HuH-7.5 (cell line): ENCODE data around the gene TP53RK.

Experiments used
- DNase-seq: peaks from one replicate; pipeline ENCODE4 v3.0.0; 2011; ENCODE audit warnings: low spot score

The TP53RK gene

DNA sequence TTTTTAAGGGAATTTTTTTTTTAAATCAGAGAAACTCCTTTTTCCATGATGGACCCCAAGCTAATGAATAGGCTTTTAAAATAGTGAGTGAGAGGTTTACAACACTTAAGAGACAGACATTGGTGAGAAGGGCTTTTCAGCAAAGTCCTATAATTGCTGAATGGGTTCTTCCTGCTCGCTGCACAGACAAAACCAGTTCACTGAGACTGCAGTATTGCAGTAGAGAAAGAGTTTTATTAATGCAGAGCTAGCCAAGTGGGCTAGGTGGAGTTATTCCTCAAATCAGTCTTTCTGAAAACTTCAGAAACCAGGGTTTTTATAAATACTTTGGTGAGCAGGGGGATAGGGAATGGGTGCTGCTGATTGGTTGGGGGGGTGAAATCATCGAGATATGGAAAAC, 17.0 kb upstream of the TP53RK start:
- no peak for DNase-seq

DNA sequence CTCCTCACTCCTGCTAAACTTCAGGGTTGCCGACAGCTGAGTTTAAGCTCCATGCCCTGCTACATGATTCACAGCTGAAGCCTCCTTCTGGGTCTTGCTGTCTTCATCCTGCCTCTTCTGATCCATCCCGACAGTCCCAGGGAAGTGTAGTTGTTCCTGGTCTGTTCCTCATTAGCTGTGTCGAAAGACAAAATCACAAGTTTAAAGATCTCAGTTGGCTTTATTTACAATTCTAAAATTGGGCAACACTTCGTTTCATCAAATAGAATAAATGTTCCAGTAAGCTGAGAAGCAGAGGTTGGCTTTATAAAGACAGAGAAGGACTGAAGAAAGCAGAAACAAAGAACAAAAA, 16.1 kb upstream of the TP53RK start:
- no peak for DNase-seq

DNA sequence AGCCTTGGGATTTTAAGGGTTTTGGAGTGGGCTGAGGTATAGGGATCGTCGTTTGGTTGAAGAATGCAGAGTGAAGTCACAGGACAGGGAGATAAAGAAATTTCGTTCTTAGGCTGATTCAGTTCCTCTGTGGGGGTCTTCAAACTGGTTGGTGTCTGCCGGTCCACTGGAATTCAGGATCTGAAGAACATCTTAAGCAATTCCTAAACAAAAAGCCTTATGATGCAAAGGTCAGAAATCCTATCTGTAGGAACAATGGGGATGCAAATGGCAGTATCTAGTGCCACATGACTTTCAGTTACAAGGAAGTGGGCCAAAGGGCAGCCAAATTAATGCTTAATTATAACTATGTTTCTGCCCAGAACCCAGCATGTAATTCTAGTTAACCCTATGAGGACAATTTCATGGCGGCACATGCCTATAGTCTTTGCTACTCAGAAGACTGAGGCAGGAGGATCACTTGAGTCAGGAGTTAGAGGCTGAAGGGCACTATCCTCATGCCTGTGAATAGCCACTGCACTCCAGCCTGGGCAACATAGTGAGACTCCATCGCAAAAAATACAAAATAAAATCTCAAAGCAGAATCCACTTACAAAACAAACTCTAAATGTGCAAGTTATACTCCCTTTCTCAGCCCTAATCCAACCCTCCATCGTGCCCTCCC, 15.6 kb upstream of the TP53RK start:
- no peak for DNase-seq

DNA sequence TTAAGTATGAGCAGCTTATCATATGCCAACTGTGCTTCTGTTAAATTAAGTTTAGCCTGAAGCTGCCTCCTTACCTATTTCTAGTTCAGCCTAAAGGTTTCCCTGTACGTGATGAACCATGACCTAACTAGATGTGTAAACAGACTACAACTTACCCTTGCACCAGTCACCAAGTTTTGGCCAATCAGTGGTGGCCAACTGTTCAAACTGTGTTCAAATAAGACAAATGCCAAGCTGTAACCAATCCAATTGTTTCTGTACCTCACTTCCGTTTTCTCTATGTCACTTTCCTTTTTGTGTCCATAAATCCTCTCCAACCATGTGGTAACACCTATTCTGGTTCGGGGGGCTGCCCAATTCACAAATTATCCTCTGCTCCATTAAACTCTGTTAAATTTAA, 14.2 kb upstream of the TP53RK start:
- DNase-seq = no peak

DNA sequence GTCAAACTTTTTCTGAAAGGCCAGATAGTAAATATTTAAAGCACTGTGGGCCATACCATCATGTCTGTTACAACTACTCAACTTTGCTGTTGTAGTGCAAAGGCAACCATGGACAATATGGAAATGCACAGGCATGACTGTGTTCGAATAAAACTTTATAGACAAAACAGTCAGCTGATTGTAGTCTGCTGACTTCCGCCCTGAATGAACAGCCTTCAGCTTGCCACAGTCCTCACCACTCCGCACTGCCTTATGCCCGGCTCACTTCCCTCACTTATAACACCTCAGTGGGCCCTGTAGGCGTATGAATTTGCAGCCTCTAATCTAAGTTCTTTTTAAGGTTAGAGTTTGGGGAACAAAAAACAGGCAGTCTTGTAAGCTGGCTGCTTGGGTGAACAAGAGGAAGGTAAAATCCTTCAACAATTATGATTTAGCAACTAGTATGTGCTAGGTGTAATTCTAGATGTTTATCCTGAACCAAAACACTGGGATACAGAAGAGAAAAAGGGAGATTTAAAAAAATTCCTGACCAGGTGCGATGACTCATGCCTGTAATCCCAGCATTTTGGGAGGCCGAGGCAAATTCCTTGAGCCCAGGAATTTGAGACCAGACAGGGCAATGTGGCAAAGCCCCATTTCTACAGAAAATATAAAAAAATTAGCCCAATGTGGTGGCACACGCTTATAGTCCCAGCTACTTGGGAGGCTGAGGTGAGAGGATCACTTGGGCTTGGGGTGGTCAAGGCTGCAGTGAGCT, 13.4 kb upstream of the TP53RK start:
- no peak for DNase-seq

DNA sequence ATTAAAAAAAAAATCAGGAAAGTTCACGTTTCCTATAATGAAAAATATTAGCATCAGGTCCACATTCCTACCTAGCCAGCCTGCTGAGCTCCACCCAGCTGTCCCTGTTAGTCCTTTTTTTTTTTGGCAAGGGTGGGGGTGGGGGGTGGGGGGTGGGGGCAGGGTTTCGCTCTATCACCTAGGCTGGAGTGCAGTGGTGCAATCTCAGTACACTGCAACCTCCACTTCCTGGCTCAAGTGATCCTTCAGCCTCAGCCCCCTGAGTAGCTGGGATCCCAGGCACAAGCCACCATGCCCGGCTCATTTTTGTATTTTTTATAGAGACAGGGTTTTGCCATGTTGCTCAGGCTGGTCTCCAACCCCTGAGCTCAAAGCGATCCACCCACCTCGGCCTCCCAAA, 12.7 kb upstream of the TP53RK start:
- no peak for DNase-seq

DNA sequence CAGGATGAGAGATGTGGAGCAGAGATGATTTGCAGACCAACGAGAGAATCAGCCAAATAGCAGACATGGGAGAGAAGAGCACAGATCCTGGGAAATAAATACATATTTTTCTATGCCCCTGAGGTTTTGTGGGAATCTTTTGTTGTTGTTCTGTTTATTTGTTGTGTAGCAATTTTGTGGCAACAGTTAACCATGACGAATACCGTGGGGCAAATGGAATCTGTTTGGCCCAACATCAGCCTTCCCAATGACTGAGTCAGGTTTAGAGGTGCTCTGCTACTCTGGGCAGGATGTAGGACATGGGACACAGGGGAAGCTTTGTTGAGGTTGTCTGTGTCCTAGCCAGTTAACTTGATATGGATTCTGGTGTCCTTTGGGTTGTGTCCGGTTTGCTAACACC, 12.3 kb upstream of the TP53RK start:
- DNase-seq = no peak

DNA sequence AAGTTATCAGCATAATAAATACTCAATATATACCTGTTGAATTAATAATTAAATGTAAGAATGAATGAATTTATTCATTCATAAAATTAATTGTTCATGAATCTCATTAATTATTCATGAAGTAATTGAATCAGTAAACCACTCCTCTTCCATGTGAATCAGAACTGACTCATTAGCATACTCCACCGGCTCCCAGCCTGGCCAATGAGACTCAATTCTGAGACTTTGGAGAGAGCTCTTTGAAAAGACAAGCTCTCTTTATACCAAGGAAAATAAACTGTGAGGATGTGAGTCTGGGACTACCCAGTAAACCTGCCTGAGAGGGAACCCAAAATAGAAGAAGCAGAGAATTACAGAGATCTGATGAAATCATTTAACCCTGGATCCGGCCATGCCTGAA, 11.8 kb upstream of the TP53RK start:
- no peak for DNase-seq

DNA sequence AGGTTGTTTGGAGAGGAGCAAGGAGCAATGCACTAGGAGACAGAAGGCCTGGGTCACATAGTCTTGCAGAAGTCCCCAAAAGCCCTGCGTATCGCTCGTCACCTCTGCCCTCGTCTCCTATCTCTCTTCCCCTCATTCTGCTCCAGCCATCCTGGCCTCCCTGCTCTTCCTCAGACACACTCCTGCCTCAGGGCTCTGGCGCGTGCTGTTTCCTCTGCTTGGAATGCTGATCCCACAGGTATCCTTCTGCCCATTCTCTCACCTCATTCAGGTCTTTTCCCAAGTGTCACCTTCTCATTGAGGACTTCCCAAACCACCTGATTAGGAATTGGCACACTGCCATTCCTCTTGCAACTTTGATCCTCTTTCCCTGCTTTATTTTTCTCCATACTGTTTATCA, 11.2 kb upstream of the TP53RK start:
- DNase-seq = no peak

DNA sequence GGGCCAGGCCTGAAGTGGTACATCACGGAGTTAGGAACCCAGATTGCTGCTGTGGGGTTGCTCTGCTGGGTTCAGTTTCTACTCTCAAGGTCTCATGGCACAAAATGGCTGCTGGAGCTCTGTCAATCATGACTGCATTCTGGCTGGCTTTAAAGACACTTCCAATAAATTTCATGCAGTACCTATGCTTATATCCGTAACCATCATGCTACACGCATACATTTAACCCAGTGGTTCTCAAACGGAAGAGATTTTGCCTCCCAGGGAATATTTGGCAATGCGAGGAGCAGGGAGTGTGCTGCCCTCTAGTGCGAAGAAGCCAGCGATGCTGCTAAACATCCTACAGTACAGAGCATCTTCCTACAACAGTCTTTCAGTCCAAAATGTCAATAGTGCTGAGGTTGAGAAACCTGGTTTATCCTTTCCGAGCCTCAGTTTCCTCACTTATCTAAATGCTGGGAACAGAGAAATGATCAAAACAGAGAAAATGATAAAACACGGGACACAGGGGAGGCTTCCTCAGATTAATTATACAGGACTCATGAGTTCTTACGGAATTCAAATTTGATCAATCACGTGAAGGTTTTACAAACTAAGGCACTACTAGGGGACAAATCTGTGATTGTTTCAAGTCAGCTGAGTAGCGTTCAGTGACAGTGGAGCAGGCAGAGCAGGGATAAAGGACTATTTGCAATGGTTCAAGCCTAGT, 10.6 kb upstream of the TP53RK start:
- no peak for DNase-seq

DNA sequence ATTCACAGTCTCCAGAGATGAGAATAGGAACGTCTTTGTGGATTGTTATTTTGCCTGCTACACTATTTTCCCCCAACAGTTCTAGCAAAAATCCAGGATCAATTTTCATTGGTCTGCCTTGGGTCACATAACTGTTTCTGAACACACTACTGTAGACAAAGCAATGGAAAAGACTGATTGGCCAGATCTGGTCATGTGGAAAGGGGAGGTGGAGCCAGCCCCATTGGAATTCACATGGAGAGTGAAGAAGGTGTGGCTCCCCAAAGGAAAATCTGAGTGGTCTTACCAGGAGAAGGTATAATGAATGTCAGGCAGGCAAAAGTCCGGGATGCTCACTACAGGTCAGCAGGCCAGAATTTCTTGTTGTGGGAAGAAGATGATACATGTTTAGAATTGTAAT, 9.5 kb upstream of the TP53RK start:
- no peak for DNase-seq

DNA sequence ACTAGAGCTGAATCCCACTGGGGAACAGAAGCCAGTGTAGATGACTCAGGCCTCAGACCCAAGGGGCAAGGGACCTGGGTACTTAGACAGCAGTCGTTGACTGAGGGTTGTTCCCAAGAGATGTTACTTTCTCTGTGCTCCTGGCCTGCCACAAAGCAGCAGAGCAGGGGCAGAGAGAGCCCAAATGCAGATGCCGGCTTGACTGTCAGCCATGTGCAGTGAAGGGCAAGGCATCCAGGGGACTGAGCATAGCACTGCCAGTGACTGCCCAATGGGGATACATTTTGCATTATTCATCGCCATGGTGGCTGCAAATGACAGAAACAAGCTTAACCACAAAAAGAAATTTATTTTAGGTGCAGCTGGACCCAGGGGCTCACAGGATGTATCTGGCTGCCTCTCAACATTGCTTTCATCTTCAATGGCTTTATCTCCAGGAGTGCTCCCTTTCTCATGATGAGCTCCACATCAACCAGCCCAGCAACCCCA, 7.6 kb upstream of the TP53RK start:
- no peak for DNase-seq

DNA sequence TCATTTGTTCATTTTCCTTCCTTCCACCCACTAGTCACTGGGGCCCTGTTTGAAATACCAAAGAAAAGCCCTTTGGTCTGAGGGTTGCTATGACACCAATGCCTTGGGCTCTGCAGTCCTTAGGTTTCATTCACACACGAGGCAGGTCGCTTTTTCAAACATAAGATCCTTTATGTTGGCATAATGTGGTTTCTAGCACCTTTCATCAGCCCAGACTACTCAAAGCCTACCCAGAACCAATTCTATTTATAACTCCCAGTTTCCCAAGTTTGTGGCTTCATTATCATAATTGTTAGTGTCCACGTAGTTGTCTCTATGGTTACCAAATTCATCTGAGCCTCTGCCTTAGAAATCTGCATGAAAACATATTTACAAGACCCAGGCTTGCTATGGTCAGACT, 6.6 kb upstream of the TP53RK start:
- DNase-seq = no peak

DNA sequence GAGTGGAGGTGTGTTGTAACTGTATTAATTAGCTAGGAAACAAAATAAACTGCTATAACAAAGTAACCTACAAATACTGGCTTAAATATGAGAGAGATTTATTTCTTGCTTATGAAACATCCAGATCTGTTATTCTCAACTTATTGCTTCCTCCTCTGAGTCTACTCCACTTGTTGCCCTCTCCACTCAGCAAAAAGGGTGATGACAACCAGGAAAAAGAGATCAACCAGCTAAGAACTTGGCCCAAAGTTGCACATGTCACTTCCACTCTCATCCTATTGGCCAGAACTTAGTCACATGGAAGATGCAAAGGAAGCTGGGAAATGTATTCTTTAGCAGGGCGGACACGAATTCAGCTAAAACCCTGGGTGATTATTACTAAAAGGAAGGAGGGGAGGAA, 5.2 kb upstream of the TP53RK start:
- no peak for DNase-seq

DNA sequence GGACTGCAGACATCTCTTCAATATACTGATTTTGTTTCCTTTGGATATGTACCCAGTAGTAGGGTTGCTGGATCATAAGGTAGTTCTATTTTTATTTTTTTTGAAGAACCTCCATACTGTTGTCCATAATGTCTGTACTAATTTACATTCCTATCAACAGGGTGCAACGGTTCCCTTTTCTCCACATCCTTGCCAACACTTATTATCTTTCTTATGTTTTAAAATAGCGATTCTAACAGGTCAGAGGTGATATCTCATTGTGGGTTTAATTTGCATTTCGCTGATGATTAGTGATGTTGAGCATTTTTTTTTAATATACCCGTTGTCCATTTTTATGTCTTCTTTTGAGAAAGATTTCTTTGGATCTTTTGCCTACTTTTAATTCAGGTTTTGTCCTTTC, 2.0 kb upstream of the TP53RK start:
- DNase-seq = no peak

DNA sequence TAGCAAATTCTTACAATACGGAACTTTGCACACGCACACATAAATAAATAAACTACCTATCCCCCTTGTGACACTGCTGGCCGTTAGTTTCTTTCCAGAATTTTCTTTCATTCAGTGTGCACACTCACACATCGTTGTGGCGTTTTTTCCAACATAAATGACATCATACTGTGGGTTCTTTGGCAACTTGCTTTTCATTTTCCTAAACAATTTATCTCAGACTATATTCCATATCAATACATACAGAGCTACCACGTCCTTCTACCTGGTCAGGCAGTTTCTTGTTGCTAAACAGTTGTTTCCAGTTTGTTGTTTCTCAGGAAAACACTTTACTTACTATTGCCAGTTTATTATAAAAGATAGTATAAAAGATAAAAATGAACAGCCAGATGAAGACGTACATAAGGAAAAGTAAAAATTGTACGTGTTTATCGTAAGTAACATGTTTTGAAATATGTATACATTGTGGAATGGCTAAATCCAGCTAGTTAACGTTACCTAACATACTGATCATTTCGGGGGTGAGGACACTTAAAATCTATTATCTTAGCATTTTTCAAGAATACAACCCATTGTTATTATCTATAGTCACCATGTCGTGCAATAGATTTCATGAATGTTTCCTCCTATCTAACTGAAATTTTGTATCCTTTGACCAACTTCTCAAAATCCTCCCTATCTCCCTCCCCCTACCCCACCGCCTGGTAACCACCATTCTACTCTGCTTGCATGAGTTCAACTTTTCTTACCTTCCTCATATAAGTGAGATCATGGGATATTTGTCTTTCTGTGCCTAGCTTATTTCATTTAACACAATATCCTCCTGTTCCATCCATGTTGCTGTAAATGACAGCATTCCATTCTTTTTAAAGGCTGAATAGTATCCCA, 1.2 kb upstream of the TP53RK start:
- DNase-seq = no peak

DNA sequence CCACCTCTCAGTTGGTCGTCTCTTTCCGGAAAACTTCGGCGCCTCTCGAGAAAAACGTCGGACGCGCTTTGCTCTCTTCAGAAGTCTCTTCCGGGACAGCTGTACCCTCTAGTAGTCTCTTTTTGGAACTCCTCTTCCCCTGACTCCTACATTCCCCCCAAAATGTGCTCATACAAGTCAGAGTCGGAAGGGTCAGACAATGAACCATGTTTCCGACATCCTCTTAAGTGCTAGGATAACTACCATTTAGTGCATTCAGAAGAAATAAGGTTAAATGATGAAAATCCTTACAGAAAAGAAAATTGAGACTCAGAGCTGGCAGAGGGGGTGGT, 476 bp upstream of the TP53RK start:
- DNase-seq = no peak

DNA sequence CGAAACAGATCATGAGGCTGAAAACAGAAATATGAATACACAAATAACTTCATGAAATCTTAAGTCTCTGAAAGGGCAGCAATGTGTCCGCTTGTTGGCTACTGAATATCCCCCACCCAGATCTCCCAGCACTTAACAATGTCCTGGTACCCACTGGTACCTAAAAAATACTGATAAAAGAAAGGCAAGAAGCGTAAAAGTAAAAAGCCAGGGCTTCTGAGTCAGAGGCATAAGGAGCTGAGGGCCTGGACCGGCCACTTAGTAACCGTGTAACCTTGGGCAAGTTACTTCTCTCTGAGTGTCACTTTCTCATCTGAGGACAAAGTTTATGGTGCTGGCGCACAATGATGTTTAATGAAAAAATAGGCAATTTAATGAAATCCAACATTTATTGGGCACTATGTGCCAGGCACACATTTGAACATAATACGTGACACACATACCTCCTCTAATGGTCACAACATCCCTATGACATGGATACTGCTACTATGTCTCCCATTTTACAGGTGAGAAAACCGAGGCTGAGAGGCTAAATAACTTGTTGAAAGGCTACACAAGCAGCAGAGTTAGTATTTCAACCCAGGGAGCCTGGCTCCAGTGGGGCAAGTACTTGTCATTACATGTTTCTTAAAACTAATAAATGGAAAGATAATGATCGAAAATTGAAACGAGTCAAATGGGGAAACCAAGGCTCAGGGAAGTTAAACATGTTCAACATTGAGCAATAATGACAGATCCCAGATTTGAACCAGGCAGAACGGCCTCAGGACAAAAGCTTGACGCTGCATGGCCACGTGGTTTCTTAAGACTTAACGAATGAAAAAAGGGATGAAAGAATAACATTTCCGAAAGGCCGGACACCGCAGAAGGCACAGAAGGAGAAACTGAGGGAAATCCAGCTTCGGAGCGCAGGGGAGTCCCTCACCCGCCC, 828 bp downstream of the TP53RK start:
- no peak for DNase-seq

DNA sequence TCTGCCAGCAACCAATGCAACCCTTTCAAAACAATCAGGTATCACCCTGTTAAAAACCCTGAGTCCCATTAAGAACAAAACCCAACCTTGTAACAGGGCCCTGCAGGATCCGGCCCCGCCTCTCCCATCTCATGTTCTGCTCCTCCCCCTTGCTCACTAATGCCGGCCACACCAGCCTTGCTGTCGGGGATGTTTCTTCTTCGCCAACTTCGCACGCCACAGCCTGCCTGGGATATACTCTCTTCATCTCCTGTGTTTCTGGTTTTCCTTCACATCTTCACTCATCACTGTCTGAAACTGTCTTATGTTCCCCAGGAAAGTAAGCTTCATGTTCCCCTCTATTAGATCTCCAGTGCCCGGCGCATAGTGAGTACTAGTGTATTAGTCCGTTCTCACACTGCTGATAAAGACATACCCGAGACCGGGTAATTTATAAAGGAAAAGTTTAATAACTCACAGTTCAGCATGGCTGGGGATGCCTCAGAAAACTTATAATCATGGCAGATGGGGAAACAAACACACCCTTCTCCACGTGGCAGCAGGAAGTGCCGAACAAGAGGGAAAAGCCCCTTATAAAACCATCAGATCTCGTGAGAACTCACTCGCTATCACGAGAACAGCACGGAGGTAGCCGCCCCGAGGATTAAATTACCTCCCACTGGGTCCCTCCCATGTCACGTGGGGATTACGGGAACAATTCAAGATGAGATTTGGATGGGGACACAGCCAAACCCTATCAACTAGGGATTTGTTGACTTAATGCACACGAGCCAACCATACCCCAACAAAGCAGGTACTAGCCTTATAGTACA, 5.1 kb downstream of the TP53RK start:
- DNase-seq = no peak

DNA sequence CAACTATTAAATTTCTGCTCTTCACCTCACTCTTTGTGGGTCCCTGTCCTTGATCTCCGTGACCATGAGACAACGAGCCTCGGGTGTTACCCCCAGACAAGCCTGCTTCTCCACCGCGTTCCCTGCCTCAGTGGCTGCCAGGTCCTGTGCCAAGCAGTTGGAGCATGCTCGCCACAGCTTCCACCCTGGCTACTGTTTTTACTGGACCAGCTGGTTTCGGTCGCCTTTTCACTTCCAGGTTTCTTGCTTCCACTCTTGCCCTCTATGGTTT, 5.6 kb downstream of the TP53RK start:
- DNase-seq = no peak
